Measurements from ENCODE around the gene POLD1. TPM values are rescaled to one million over a fixed set of nuclear protein-coding genes. Genes with fewer than 3 reads are reported as not detected.
A peak's percentile ranks its signal among the peaks of the same experiment; 100 is the strongest.

Gene POLD1
- total RNA-seq, 2 experiments from 2014 or later = 158 to 215 TPM

- H3K27me3 Mint-ChIP-seq = peaks cover 5% of the 10 kb centered on the region
- no peak for DNase-seq
- no peaks in the 10 kb centered on the region for H3K36me3 Mint-ChIP-seq
- no peak for ATAC-seq
- no peaks in the 10 kb centered on the region for H3K4me1 Mint-ChIP-seq
- no peak overlapping the region for H3K27ac Mint-ChIP-seq
- CTCF ChIA-PET = no interaction called here
- H3K4me3 Mint-ChIP-seq = no peak overlapping the region
- H3K9me3 Mint-ChIP-seq (ENCODE audit: low read depth) = no peaks in the 10 kb centered on the region
Observed at GRCh38 chr19:50451223-50451534, 67.0 kb downstream of the POLD1 start.

- Mint-ChIP-seq H3K4me3 (no peak overlapping the region), H3K36me3 (no peaks in the 10 kb centered on the region), H3K27ac (no peak overlapping the region), H3K9me3 (ENCODE audit: low read depth) (no peaks in the 10 kb centered on the region), H3K27me3 (peaks cover 5% of the 10 kb centered on the region), H3K4me1 (no peaks in the 10 kb centered on the region)
- DNase-seq (no peak), ATAC-seq (no peak)
- CTCF ChIA-PET = no interaction called here
Observed at GRCh38 chr19:50453243-50453642, 69.1 kb downstream of the POLD1 start.

- Mint-ChIP-seq H3K4me1 (peaks cover 8% of the 10 kb centered on the region), H3K27ac (no peak overlapping the region), H3K4me3 (no peak overlapping the region), H3K9me3 (ENCODE audit: low read depth) (no peaks in the 10 kb centered on the region), H3K27me3 (peaks cover 3% of the 10 kb centered on the region), H3K36me3 (no peaks in the 10 kb centered on the region)
- ATAC-seq = no peak
- DNase-seq = no peak
- CTCF ChIA-PET = no interaction called here
Observed at GRCh38 chr19:50455992-50456391, 71.8 kb downstream of the POLD1 start.

GRCh38 chr19:50457300-50457699 lies 73.2 kb downstream of the POLD1 start:
- H3K36me3 Mint-ChIP-seq = no peaks in the 10 kb centered on the region
- H3K4me3 Mint-ChIP-seq = no peak overlapping the region
- no peaks in the 10 kb centered on the region for H3K9me3 Mint-ChIP-seq (ENCODE audit: low read depth)
- CTCF ChIA-PET = interaction anchor here (1.2 kb wide), 1 partner anchor 100 kb away, joined by 4 read pairs; no protein-coding TSS in a partner anchor
- ATAC-seq (no peak), DNase-seq (no peak)
- peaks cover 14% of the 10 kb centered on the region for H3K4me1 Mint-ChIP-seq
- no peak overlapping the region for H3K27ac Mint-ChIP-seq
- H3K27me3 Mint-ChIP-seq = peaks cover 3% of the 10 kb centered on the region

- Mint-ChIP-seq H3K9me3 (ENCODE audit: low read depth) (no peaks in the 10 kb centered on the region), H3K27ac (no peak overlapping the region)
- ATAC-seq = no peak
Observed at GRCh38 chr19:50458396-50459066, 74.4 kb downstream of the POLD1 start.

GRCh38 chr19:50459067-50459456 lies 74.9 kb downstream of the POLD1 start:
- Mint-ChIP-seq H3K4me3 (no peak overlapping the region), H3K4me1 (peaks cover 14% of the 10 kb centered on the region), H3K27ac (no peak overlapping the region), H3K9me3 (ENCODE audit: low read depth) (no peaks in the 10 kb centered on the region), H3K27me3 (peaks cover 3% of the 10 kb centered on the region), H3K36me3 (no peaks in the 10 kb centered on the region)
- CTCF ChIA-PET = no interaction called here
- DNase-seq (no peak), ATAC-seq (no peak)

More at GRCh38 chr19:50458396-50459066, 74.4 kb downstream of the POLD1 start:
- Mint-ChIP-seq H3K4me3 (no peak overlapping the region), H3K36me3 (no peaks in the 10 kb centered on the region), H3K27me3 (peaks cover 3% of the 10 kb centered on the region), H3K4me1 (peaks cover 14% of the 10 kb centered on the region)
- no peak for DNase-seq
- CTCF ChIA-PET = no interaction called here

GRCh38 chr19:50459638-50460037 lies 75.5 kb downstream of the POLD1 start:
- peaks cover 3% of the 10 kb centered on the region for H3K27me3 Mint-ChIP-seq
- peak overlapping the region; percentile 2 for H3K4me3 Mint-ChIP-seq
- peak overlapping the region; percentile 54 for H3K27ac Mint-ChIP-seq
- H3K4me1 Mint-ChIP-seq = peaks cover 14% of the 10 kb centered on the region
- ATAC-seq (no peak), DNase-seq (no peak)
- H3K9me3 Mint-ChIP-seq (ENCODE audit: low read depth) = no peaks in the 10 kb centered on the region
- H3K36me3 Mint-ChIP-seq = no peaks in the 10 kb centered on the region
- CTCF ChIA-PET = interaction anchor here (1.4 to 3.3 kb wide), 5 partner anchors 90 to 106 kb away, joined by 3 to 63 read pairs (median 8); no protein-coding TSS in a partner anchor

GRCh38 chr19:50460161-50460765 lies 76.1 kb downstream of the POLD1 start:
- H3K36me3 Mint-ChIP-seq = no peaks in the 10 kb centered on the region
- H3K27ac Mint-ChIP-seq = peak overlapping the region; percentile 54
- CTCF ChIA-PET = interaction anchor here (0.7 to 3.3 kb wide), 17 partner anchors 12 to 131 kb away, joined by 3 to 63 read pairs (median 3); partner anchors contain the start of genes JOSD2, KCNC3, NR1H2 and POLD1
- H3K27me3 Mint-ChIP-seq = peaks cover 3% of the 10 kb centered on the region
- peaks cover 14% of the 10 kb centered on the region for H3K4me1 Mint-ChIP-seq
- H3K9me3 Mint-ChIP-seq (ENCODE audit: low read depth) = no peaks in the 10 kb centered on the region
- peak overlapping the region; percentile 2 for H3K4me3 Mint-ChIP-seq
- DNase-seq = peak; percentile 52
- peak; percentile 62 for ATAC-seq

- Mint-ChIP-seq H3K36me3 (no peaks in the 10 kb centered on the region), H3K27ac (no peak overlapping the region), H3K27me3 (peaks cover 3% of the 10 kb centered on the region), H3K4me1 (peaks cover 14% of the 10 kb centered on the region), H3K9me3 (ENCODE audit: low read depth) (no peaks in the 10 kb centered on the region), H3K4me3 (no peak overlapping the region)
- CTCF ChIA-PET = interaction anchor here (0.7 to 3.3 kb wide), 20 partner anchors 9 to 132 kb away, joined by 3 to 63 read pairs (median 3); partner anchors contain the start of genes JOSD2, KCNC3, NR1H2 and POLD1
- DNase-seq (peak; percentile 78), ATAC-seq (peak; percentile 85)
Observed at GRCh38 chr19:50461066-50461875, 77.1 kb downstream of the POLD1 start.

- H3K27ac Mint-ChIP-seq = no peak overlapping the region
- CTCF ChIA-PET = interaction anchor here (0.9 to 3.3 kb wide), 6 partner anchors 93 to 210 kb away, joined by 3 to 63 read pairs (median 4); no protein-coding TSS in a partner anchor
- no peaks in the 10 kb centered on the region for H3K9me3 Mint-ChIP-seq (ENCODE audit: low read depth)
- DNase-seq (no peak), ATAC-seq (no peak)
- no peak overlapping the region for H3K4me3 Mint-ChIP-seq
- peaks cover 3% of the 10 kb centered on the region for H3K27me3 Mint-ChIP-seq
- H3K4me1 Mint-ChIP-seq = peaks cover 14% of the 10 kb centered on the region
- no peaks in the 10 kb centered on the region for H3K36me3 Mint-ChIP-seq
Observed at GRCh38 chr19:50462970-50463369, 78.8 kb downstream of the POLD1 start.

- Mint-ChIP-seq H3K4me1 (peaks cover 14% of the 10 kb centered on the region), H3K9me3 (ENCODE audit: low read depth) (no peaks in the 10 kb centered on the region), H3K36me3 (no peaks in the 10 kb centered on the region), H3K4me3 (no peak overlapping the region), H3K27ac (no peak overlapping the region), H3K27me3 (no peaks in the 10 kb centered on the region)
- ATAC-seq = no peak
- DNase-seq = no peak
- CTCF ChIA-PET = interaction anchor here (0.8 to 2.8 kb wide), 2 partner anchors 96 to 107 kb away, joined by 3 to 10 read pairs; no protein-coding TSS in a partner anchor
Observed at GRCh38 chr19:50464348-50464747, 80.2 kb downstream of the POLD1 start.

GRCh38 chr19:50465000-50465399 lies 80.9 kb downstream of the POLD1 start:
- no peak for ATAC-seq
- no peaks in the 10 kb centered on the region for H3K27me3 Mint-ChIP-seq
- H3K27ac Mint-ChIP-seq = no peak overlapping the region
- H3K4me3 Mint-ChIP-seq = no peak overlapping the region
- CTCF ChIA-PET = interaction anchor here (1.4 to 2.8 kb wide), 2 partner anchors 97 to 107 kb away, joined by 3 to 10 read pairs; no protein-coding TSS in a partner anchor
- DNase-seq = no peak
- no peaks in the 10 kb centered on the region for H3K9me3 Mint-ChIP-seq (ENCODE audit: low read depth)
- H3K36me3 Mint-ChIP-seq = no peaks in the 10 kb centered on the region
- H3K4me1 Mint-ChIP-seq = peaks cover 12% of the 10 kb centered on the region

- CTCF ChIA-PET = interaction anchor here (1.3 to 2.8 kb wide), 3 partner anchors 9 to 109 kb away, joined by 3 to 10 read pairs (median 3); no protein-coding TSS in a partner anchor
- Mint-ChIP-seq H3K4me3 (no peak overlapping the region), H3K36me3 (no peaks in the 10 kb centered on the region), H3K27ac (no peak overlapping the region), H3K9me3 (ENCODE audit: low read depth) (no peaks in the 10 kb centered on the region), H3K4me1 (peaks cover 4% of the 10 kb centered on the region), H3K27me3 (no peaks in the 10 kb centered on the region)
- DNase-seq = no peak
- no peak for ATAC-seq
Observed at GRCh38 chr19:50465986-50466705, 82.0 kb downstream of the POLD1 start.
